Ovary (tissue), 3 donors: ENCODE results near the gene ADNP.

Experiments
- POLR2A ChIP-seq: fragments of 450-650 bp; IDR thresholded peaks from one replicate; pipeline ENCODE4 v1.6.1; 2017; ENCODE audit warnings: antibody characterized with exemption, mild to moderate bottlenecking, moderate library complexity
- TF ChIP-seq, protein P1 (sequence below), 3 donors: fragments of 450-650 bp in 2 of 3; fragments of 200-600 bp in 1 of 3; IDR thresholded peaks; one replicate each; pipeline versions ENCODE4 v1.5.1 to v1.8.0; 2016 to 2022; ENCODE audit warnings: antibody characterized with exemption in 3 of 3, mild to moderate bottlenecking in 1 of 3
- donor health status: DM: no; HTN: no; CAD: no.

- TF ChIP-seq, protein P1, sequence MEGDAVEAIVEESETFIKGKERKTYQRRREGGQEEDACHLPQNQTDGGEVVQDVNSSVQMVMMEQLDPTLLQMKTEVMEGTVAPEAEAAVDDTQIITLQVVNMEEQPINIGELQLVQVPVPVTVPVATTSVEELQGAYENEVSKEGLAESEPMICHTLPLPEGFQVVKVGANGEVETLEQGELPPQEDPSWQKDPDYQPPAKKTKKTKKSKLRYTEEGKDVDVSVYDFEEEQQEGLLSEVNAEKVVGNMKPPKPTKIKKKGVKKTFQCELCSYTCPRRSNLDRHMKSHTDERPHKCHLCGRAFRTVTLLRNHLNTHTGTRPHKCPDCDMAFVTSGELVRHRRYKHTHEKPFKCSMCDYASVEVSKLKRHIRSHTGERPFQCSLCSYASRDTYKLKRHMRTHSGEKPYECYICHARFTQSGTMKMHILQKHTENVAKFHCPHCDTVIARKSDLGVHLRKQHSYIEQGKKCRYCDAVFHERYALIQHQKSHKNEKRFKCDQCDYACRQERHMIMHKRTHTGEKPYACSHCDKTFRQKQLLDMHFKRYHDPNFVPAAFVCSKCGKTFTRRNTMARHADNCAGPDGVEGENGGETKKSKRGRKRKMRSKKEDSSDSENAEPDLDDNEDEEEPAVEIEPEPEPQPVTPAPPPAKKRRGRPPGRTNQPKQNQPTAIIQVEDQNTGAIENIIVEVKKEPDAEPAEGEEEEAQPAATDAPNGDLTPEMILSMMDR (IDR thresholded peaks at IDR 0.05): no peak
- TF ChIP-seq POLR2A: no peak
Observed at GRCh38 chr20:50911030-50911429, 20.2 kb downstream of the ADNP start.
